SK-N-MC (cell line): ENCODE results near the gene FIBIN.

Experiments
- DNase-seq: peaks from one replicate; pipeline ENCODE4 v3.0.0-alpha.2; 2011; ENCODE audit warnings: low read depth, low spot score
- H3K27ac ChIP-seq: fragments of 200-600 bp; sonication (generic); 2 replicates; pipeline ENCODE4 v1.5.1; 2016; ENCODE audit warnings: mixed run types
- H3K36me3 ChIP-seq: fragments of 200-600 bp; sonication (generic); 2 replicates; pipeline ENCODE4 v1.6.1; 2017; ENCODE audit warnings: antibody characterized with exemption, low read length, mixed read lengths; ENCODE audit not compliant: insufficient read depth
- H3K4me3 ChIP-seq: fragments of 200-600 bp; sonication (generic); 2 replicates; pipeline ENCODE4 v1.5.1; 2016
- H3K9ac ChIP-seq: fragments of 200-600 bp; sonication (generic); 2 replicates; pipeline ENCODE4 v1.8.0; 2017; ENCODE audit warnings: mixed run types, mixed read lengths; ENCODE audit not compliant: insufficient read length
- H3K9me3 ChIP-seq: fragments of 200-600 bp; sonication (generic); 2 replicates; pipeline ENCODE4 v1.6.1; 2017; ENCODE audit warnings: low read depth, mild to moderate bottlenecking, antibody characterized with exemption, low read length, moderate library complexity, mixed read lengths
- EZH2 ChIP-seq: fragments of 200-600 bp; sonication (generic); IDR thresholded peaks from one replicate; pipeline ENCODE4 v1.6.1; 2017; ENCODE audit warnings: antibody characterized with exemption
- FOXP2 ChIP-seq: optimal IDR thresholded peaks from 2 replicates; pipeline ENCODE3; 2011; ENCODE audit warnings: mild to moderate bottlenecking, moderate library complexity; ENCODE audit not compliant: insufficient read depth; ENCODE audit errors: extremely low read length, control extremely low read depth
- POLR2AphosphoS5 ChIP-seq: IDR thresholded peaks from 2 replicates; pipeline ENCODE4 v1.6.1; 2012; ENCODE audit warnings: mild to moderate bottlenecking, low read depth, low read length, borderline replicate concordance

Gene FIBIN

GRCh38 chr11:27024865-27025264, 31.0 kb downstream of the FIBIN start:
- Histone ChIP-seq H3K9me3 (no peaks in the 10 kb centered on the region), H3K36me3 (no peaks in the 10 kb centered on the region), H3K27ac (no peak overlapping the region), H3K9ac (no peak overlapping the region), H3K4me3 (no peak overlapping the region)
- DNase-seq, result no peak
- TF ChIP-seq FOXP2 (no peak), EZH2 (no peak), POLR2AphosphoS5 (no peak)

GRCh38 chr11:27025312-27025955, 31.5 kb downstream of the FIBIN start:
- no peaks in the 10 kb centered on the region for H3K36me3 ChIP-seq
- no peak overlapping the region for H3K27ac ChIP-seq
- no peak for TF ChIP-seq POLR2AphosphoS5
- TF ChIP-seq FOXP2, result no peak
- TF ChIP-seq EZH2, result no peak
- no peak overlapping the region for H3K4me3 ChIP-seq
- no peak overlapping the region for H3K9ac ChIP-seq
- DNase-seq, result no peak
- H3K9me3 ChIP-seq, result no peaks in the 10 kb centered on the region

GRCh38 chr11:27025957-27026733, 32.2 kb downstream of the FIBIN start:
- TF ChIP-seq FOXP2, result no peak
- TF ChIP-seq EZH2, result no peak
- no peak for TF ChIP-seq POLR2AphosphoS5
- no peak for DNase-seq
- H3K9ac ChIP-seq, result no peak overlapping the region

GRCh38 chr11:27028561-27028965, 34.7 kb downstream of the FIBIN start:
- no peaks in the 10 kb centered on the region for H3K9me3 ChIP-seq
- no peaks in the 10 kb centered on the region for H3K36me3 ChIP-seq
- no peak overlapping the region for H3K4me3 ChIP-seq
- H3K27ac ChIP-seq, result no peak overlapping the region
- no peak for TF ChIP-seq POLR2AphosphoS5
- no peak for TF ChIP-seq EZH2
- no peak for TF ChIP-seq FOXP2
- H3K9ac ChIP-seq, result no peak overlapping the region
- DNase-seq, result no peak

More at GRCh38 chr11:27025957-27026733, 32.2 kb downstream of the FIBIN start:
- no peak overlapping the region for H3K4me3 ChIP-seq
- H3K9me3 ChIP-seq, result no peaks in the 10 kb centered on the region
- no peak overlapping the region for H3K27ac ChIP-seq
- no peaks in the 10 kb centered on the region for H3K36me3 ChIP-seq

GRCh38 chr11:27029966-27030365, 36.1 kb downstream of the FIBIN start:
- TF ChIP-seq EZH2 (no peak), FOXP2 (no peak), POLR2AphosphoS5 (no peak)
- Histone ChIP-seq H3K9me3 (no peaks in the 10 kb centered on the region), H3K4me3 (no peak overlapping the region), H3K36me3 (no peaks in the 10 kb centered on the region), H3K27ac (no peak overlapping the region), H3K9ac (no peak overlapping the region)
- no peak for DNase-seq

- no peaks in the 10 kb centered on the region for H3K9me3 ChIP-seq
These were observed 37.8 kb downstream of the FIBIN start for GRCh38 chr11:27031754-27032153.

GRCh38 chr11:27039873-27040272, 46.0 kb downstream of the FIBIN start:
- TF ChIP-seq POLR2AphosphoS5 (no peak), EZH2 (no peak), FOXP2 (no peak)
- Histone ChIP-seq H3K9me3 (no peaks in the 10 kb centered on the region), H3K4me3 (no peak overlapping the region), H3K9ac (no peak overlapping the region), H3K27ac (no peak overlapping the region), H3K36me3 (no peaks in the 10 kb centered on the region)
- DNase-seq, result no peak

More at GRCh38 chr11:27031754-27032153, 37.8 kb downstream of the FIBIN start:
- DNase-seq, result no peak
- no peak overlapping the region for H3K9ac ChIP-seq
- H3K27ac ChIP-seq, result no peak overlapping the region
- TF ChIP-seq EZH2, result no peak
- no peak for TF ChIP-seq FOXP2
- TF ChIP-seq POLR2AphosphoS5, result no peak
- H3K36me3 ChIP-seq, result no peaks in the 10 kb centered on the region
- H3K4me3 ChIP-seq, result no peak overlapping the region

GRCh38 chr11:27040302-27041115, 46.6 kb downstream of the FIBIN start, which contains the start of gene BBOX1:
Gene BBOX1, plus strand, starts transcription at chr11:27040815. Its CDS starts 14,616 bp downstream, at chr11:27055431.
- no peak for DNase-seq
- H3K9me3 ChIP-seq, result no peaks in the 10 kb centered on the region
- no peak within 1 kb of the TSS for H3K9ac ChIP-seq
- H3K36me3 ChIP-seq, result no peaks in the 10 kb centered on the region
- H3K27ac ChIP-seq, result no peak within 1 kb of the TSS
- TF ChIP-seq FOXP2, result no peak
- H3K4me3 ChIP-seq, result no peak within 1 kb of the TSS
